BE2C (cell line): ENCODE data around the gene CACNG1.
"Not testable (repeated sequence)": the region's sequence is repeated elsewhere in the genome, so short reads cannot be mapped to it uniquely, and the experiment has no call there.

Experiments
- DNase-seq: peaks from one replicate; pipeline ENCODE4 v3.0.0-alpha.2; 2020
- H3K27me3 ChIP-seq: fragments of 250-450 bp; sonication (Bioruptor Pico); 2 replicates; pipeline ENCODE4 v1.5.1; 2020; ENCODE audit warnings: mild to moderate bottlenecking
- H3K36me3 ChIP-seq: fragments of 250-450 bp; sonication (Bioruptor Pico); 2 replicates; pipeline ENCODE4 v1.5.1; 2020; ENCODE audit warnings: mild to moderate bottlenecking
- H3K4me1 ChIP-seq: fragments of 250-450 bp; sonication (Bioruptor Pico); 2 replicates; pipeline ENCODE4 v1.5.1; 2020
- H3K4me3 ChIP-seq: 2 replicates; pipeline ENCODE4 v1.5.1; 2011; ENCODE audit warnings: low read depth, low read length
- H3K9me3 ChIP-seq: fragments of 250-450 bp; sonication (Bioruptor Pico); 2 replicates; pipeline ENCODE4 v1.5.1; 2020
- TF ChIP-seq, protein P1 (sequence below): IDR thresholded peaks from 2 replicates; pipeline ENCODE4 v1.5.1; 2012; ENCODE audit warnings: mild to moderate bottlenecking, low read depth, low read length

Gene CACNG1

DNA sequence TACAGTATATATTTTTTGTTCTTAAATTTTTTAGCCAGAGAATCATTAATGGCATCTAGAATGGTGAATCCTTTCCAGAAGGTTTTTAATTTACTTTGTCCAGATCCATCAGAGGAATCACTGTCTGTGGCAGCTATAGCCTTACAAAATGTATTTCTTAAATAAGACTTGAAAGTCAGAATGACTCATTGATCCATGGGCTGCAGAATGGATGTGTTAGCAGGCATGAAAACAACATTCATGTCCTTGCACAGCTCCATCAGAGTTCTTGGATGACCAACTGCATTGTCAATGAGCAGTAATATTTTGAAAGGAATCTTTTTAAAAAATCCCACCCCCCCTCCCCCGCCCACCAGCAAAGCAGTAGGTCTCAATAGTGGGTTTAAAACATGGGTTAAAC, 51.4 kb downstream of the CACNG1 start:
- H3K4me3 ChIP-seq = no peak overlapping the region
- H3K36me3 ChIP-seq = peaks cover 7% of the 10 kb centered on the region; the same call in 1 of the 2 replicates
- DNase-seq = no peak
- H3K4me1 ChIP-seq = no peaks in the 10 kb centered on the region; the same call in 1 of the 2 replicates
- no peaks in the 10 kb centered on the region for H3K27me3 ChIP-seq
- TF ChIP-seq, protein P1, sequence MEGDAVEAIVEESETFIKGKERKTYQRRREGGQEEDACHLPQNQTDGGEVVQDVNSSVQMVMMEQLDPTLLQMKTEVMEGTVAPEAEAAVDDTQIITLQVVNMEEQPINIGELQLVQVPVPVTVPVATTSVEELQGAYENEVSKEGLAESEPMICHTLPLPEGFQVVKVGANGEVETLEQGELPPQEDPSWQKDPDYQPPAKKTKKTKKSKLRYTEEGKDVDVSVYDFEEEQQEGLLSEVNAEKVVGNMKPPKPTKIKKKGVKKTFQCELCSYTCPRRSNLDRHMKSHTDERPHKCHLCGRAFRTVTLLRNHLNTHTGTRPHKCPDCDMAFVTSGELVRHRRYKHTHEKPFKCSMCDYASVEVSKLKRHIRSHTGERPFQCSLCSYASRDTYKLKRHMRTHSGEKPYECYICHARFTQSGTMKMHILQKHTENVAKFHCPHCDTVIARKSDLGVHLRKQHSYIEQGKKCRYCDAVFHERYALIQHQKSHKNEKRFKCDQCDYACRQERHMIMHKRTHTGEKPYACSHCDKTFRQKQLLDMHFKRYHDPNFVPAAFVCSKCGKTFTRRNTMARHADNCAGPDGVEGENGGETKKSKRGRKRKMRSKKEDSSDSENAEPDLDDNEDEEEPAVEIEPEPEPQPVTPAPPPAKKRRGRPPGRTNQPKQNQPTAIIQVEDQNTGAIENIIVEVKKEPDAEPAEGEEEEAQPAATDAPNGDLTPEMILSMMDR = no peak
- no peaks in the 10 kb centered on the region for H3K9me3 ChIP-seq

DNA sequence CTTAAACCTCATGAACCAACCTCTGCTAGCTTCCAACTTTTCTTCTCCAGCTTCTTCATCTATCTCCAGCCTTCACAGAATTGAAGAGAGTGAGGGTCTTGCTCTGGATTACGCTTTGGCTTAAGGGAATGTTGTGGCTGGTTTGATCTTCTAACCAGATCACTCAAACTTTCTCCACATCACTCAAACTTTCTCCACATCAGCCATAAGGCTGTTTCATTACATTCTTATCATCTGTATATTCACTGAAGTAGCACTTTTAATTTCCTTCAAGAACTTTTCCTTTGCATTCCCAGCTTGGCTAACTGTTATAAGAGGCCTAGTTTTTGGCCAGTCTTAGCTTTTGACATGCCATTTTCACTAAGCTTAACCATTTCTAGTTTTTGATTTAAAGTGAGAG, 52.3 kb downstream of the CACNG1 start:
- Histone ChIP-seq H3K9me3 (no peaks in the 10 kb centered on the region), H3K27me3 (no peaks in the 10 kb centered on the region), H3K4me3 (no peak overlapping the region), H3K4me1 (no peaks in the 10 kb centered on the region; the same call in 1 of the 2 replicates), H3K36me3 (peaks cover 7% of the 10 kb centered on the region)
- no peak for DNase-seq
- TF ChIP-seq, protein P1 = no peak

DNA sequence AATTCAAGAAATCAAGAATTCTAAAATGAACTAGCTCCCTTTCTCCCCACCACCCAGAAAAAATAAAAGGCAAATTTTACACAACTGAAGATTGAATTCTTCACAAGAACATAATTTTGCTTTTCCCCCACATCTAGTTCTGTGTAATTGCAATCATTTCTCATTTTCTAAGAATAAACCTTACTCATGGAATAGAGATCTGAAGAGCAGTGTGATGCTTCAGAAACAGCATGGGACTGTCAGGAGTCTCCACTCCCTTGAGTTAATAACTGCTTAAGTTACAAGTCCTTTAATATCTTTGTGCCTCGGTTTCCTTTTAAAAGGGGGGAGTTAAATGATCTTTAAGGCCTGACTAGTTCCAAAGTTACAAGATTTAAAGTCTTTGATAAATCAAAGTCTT, 53.7 kb downstream of the CACNG1 start:
- Histone ChIP-seq H3K36me3 (peaks cover 4% of the 10 kb centered on the region), H3K27me3 (no peaks in the 10 kb centered on the region), H3K4me3 (no peak overlapping the region), H3K4me1 (no peaks in the 10 kb centered on the region), H3K9me3 (no peaks in the 10 kb centered on the region)
- TF ChIP-seq, protein P1 = no peak
- DNase-seq = no peak

DNA sequence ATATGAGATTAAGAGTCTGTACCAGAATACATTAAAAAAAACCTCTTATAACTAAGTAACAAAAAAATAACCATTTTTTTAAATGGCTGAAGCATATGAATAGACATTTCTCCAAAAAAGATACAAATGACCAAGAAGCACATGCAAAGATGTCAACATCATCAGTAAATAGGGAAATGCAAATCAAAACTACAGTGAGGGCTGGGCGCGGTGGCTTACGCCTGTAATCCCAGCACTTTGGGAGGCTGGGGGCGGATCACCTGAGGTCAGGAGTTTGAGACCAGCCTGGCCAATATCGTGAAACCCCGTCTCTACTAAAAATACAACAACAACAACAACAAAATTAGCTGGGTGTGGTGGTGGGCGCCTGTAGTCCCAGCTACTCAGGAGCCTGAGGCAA, 60.3 kb downstream of the CACNG1 start:
- not testable (repeated sequence) for H3K4me1 ChIP-seq, H3K4me3 ChIP-seq, DNase-seq, H3K9me3 ChIP-seq, H3K27me3 ChIP-seq
- H3K36me3 ChIP-seq = peaks cover 43% of the 10 kb centered on the region

DNA sequence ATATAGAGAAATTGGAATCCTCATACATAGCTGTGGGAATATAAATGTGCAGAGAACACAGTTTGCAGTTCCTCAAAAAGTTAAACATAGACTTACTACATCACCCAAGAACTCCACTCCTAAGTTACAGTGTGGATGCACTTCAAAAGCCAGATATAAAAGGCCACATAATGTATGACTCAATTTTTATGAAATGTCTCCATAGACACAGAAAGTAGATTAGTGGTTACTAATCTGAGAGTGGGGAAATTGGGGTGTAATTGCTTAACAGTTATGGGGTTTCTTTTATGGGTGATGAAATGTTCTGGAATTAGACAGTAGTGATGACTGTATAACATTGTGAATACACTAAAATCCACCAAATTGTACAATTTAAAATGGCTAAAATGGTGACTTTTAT, 60.9 kb downstream of the CACNG1 start:
- Histone ChIP-seq H3K4me3 (no peak overlapping the region), H3K36me3 (peaks cover 43% of the 10 kb centered on the region), H3K9me3 (no peaks in the 10 kb centered on the region), H3K27me3 (no peaks in the 10 kb centered on the region), H3K4me1 (no peaks in the 10 kb centered on the region)
- DNase-seq = no peak
- TF ChIP-seq, protein P1 = no peak
